Hindlimb muscle (tissue), 1 donor: ENCODE measurements around the gene PTPRG. TPM values are rescaled to one million over a fixed set of nuclear protein-coding genes. Genes with fewer than 3 reads are reported as not detected.

Experiments
- DNase-seq: peaks from one replicate; pipeline ENCODE4 v3.0.0-alpha.2; 2013
- polyA plus RNA-seq: library from polyadenylated mRNA; unstranded; fragments of 120-200 nt; gene quantifications from one replicate; pipeline ENCODE4 v1.2.1, GENCODE V29; 2013; ENCODE audit not compliant: insufficient read length

PTPRG gene
- polyA plus RNA-seq, 1 donor = 29.4 TPM

DNA sequence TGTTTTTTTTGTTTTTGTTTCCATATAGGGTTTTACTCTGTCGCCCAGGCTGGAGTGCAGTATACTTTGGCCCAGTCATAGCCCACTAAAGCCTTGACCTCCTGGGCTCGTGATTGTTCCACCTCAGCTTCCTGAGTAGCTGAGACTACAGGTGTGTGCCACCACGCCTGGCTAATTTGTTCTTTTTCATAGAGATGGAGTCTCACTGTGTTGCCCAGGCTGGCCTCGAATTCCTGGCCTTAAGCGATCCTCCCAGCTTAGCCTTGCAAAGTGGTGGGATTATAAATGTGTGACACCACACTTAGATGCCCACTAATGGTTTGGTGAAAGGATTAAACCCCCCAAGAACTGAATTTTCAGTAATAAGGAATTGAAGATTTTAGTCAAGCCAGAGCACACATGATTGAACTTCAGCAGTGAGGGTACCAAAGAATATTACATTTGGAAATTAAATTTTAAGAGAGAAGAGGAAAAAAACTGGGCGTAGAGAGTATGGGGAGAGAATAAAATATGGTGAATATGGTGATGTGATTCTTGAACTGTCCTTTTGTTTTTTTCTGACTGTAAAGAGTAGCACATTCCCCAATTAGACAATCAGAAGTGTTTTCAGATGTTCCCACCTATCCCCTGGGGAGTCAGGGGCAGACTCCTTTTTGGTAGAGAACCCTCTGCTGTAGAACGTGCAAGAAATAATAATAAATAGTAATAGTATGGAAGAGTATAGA lies 208.1 kb downstream of the PTPRG start:
- DNase-seq = no peak

DNA sequence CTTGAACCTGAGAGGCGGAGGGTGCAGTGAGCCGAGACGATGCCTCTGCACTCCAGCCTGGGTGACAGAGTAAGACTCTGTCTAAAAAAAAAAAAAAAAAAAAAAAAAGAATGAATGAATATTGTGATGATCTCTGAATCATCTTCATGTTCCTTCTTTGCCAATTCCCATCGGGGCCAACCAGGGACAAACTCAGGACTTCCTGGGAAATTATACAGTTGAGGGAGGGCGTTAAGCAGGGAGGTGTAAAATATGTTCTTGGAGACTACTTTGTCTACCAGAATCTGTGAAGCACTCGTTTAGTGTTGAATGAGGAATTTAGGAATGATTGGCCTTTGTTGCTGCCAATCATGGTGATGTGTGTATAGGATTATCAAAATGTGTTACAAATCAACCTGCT lies 210.6 kb downstream of the PTPRG start:
- DNase-seq = no peak

GRCh38 chr3:61772456-61772855 lies 211.1 kb downstream of the PTPRG start:
- no peak for DNase-seq

DNA sequence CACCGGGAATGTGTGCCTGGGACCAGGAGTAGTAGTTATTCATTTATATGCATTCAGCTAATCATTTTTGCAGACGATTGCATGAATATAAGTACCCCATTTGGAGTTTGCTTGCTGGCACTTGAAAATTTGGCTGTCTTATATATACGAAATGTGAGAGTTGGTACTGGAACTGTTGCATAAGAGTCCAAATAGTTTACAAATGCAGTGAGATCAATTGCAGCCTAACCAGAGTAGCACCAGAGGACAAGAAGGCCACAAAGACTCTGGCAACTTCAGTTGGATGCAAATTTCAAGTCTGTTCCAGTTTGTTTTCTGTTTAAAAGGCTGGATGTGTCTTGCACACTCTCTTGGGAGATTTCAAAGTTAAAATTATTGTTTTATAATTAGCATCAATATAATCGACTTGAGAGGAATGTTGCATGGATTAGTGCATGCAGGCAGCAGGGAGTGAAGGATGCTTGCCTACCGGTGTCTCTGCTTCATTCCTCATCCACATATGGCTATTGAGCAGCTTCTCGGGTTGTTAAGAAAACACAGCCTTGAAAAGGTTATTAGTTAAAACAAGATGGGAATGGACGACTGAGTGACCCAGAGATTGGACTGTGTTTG lies 213.0 kb downstream of the PTPRG start:
- DNase-seq = no peak

- no peak for DNase-seq
These were observed 215.0 kb downstream of the PTPRG start for GRCh38 chr3:61776390-61776789.

DNA sequence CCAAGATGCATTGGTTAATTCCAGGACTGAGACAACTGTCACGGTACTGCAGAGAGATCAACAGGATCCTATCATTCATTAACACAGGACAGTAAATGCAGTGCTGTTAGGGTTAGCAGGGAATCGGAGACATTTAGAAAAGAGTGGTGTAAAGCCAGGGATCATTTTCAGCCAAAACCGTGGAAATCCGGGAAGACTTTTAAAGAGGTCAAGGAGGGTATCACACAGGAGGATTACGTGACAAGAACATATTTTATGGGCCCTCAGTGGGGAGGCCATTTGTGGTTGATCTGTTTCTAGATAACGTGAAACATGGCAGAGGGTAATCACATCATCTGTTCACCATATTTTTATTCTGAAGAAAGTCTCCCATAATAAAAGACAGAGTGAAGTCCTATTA lies 216.1 kb downstream of the PTPRG start:
- DNase-seq = no peak

- no peak for DNase-seq
These were observed 216.7 kb downstream of the PTPRG start for GRCh38 chr3:61778095-61778494.

GRCh38 chr3:61780016-61780415 lies 218.6 kb downstream of the PTPRG start:
- no peak for DNase-seq

DNA sequence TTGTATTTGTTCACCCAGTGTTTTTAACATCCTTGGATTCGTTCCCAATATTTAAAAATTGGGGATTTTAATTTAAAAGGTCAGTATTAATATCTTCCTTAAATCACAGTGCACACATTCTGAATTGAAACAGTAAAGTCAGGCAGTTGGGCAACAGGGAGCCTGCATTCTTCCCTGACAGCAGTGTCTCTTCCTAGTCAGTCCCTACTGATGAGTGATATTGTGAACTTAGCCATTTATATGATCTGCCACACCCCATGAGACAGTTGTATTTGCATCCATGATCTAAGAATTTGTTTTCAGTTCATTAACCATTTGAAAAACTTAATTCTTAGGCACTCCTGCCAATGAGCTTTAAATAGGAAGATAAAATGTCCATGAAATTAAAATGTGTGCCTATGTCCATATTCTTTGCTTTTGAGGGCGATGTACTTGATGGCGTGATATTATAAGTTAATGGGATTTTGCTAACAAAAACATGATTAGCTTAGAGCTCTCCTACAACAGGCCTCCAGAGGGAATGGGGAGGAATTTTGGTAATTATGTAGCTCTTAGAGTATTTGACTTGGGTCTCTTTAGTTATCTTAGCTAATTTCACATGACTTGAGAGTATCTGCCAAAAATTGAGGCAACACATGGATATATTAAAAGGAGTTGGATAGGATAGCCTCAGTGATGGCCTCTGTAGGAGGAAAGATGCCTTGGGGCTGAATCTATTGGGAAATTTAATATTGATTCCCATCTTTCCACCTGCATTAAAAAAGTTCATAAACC lies 219.3 kb downstream of the PTPRG start:
- DNase-seq = no peak

GRCh38 chr3:61783993-61784718 lies 222.8 kb downstream of the PTPRG start:
- DNase-seq = no peak

GRCh38 chr3:61788623-61789507 lies 227.5 kb downstream of the PTPRG start:
- DNase-seq = no peak

DNA sequence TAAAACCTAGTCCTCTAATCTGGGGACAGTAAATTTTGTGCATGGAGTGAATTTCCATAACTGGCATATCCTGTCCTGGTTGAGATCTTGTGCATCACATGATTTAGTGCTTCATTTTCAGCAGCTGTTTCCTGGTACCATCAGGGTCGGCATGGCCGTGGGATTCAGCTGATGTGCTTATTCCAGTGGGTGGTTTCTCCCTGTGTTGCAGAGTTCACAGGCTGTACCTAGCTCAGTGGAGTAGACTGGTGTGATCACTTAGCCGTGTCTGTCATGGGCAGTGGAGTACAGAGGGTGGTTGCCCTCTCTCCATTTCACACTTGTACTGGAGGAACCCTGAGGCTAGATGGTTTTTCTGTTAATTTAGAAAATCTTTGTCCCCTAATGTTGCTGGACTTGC lies 228.5 kb downstream of the PTPRG start:
- no peak for DNase-seq

GRCh38 chr3:61790411-61790810 lies 229.0 kb downstream of the PTPRG start:
- no peak for DNase-seq

- DNase-seq = no peak
These were observed 231.7 kb downstream of the PTPRG start for GRCh38 chr3:61793056-61793455.

DNA sequence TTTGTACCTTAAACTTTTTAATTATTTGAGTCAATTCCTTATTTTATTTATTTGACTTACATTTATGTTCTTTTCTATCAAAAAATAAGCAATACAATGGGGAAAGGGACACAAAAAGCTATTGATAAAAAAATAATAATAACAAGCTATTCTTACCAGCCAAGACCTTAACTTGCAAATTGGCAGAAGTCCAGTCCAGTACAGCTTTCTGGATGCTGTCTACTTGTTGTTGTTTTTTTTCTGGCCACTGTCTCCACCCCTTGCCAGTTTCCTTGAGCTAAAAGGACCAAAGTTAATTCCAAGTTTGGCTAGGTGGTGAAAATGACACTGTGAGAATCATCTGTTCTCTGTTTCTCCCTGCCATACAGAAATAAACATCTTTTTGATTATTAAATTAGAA lies 232.2 kb downstream of the PTPRG start:
- no peak for DNase-seq

- DNase-seq = no peak
These were observed 233.0 kb downstream of the PTPRG start for GRCh38 chr3:61794341-61794740.

- DNase-seq = no peak
These were observed 233.6 kb downstream of the PTPRG start for GRCh38 chr3:61794961-61795360.

GRCh38 chr3:61796088-61796680 lies 234.8 kb downstream of the PTPRG start:
- DNase-seq = no peak

DNA sequence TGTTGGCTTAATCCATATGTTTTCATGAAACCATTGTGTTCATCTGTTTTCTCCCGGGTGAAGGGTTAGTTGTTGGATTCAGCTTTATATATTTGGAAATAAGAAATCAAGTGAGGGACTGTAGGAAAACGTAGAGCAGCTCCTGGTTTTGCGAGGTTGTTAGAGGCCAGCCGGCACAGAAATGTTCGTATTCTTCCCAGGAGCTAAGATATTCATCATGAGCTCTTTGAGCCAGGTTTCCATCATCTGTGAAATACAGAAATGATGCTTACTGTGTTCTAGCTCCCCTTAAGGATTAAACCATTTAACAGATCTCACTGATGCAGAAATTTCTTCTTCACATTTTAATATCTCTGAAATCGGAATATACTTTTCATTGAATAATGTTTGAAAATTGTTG lies 235.5 kb downstream of the PTPRG start:
- peak; percentile 42 for DNase-seq

DNA sequence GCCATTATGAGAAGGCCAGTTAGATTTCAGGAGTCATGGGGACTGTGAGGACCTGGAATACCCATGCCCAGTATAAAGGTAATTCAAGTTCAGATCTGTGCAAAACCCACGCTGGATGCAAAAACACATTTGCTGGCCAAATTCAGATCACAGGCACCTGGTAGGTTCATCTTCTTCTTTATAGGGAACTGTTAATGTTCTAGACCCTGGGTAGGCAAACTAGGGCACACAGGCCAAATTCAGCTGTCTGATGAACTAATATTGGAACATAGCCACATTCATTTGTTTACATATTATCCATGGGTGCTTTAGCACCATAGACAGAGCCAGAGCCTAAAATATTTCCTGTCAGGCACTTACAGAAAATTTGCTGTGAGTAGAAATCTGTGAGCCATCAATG lies 241.4 kb downstream of the PTPRG start:
- DNase-seq = no peak

DNA sequence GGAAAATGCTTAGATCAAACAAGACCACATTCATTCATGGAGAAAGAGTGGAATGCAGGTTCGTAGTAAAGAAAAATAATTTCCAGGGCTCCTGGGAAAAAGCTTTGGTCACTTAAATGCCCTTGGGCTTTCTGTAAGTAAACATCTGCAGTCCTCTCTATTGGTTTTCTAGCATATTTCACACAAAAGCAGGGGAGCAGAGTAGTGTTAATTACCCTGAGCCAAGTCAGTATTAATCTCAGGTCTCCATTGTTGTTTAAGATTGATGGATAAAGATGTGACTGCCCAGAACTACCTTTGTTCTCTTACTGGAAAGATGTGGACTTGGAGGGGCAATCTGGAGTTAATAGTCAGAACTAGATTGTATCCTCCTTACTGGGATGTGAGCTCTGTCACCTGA lies 242.6 kb downstream of the PTPRG start:
- DNase-seq = no peak

DNA sequence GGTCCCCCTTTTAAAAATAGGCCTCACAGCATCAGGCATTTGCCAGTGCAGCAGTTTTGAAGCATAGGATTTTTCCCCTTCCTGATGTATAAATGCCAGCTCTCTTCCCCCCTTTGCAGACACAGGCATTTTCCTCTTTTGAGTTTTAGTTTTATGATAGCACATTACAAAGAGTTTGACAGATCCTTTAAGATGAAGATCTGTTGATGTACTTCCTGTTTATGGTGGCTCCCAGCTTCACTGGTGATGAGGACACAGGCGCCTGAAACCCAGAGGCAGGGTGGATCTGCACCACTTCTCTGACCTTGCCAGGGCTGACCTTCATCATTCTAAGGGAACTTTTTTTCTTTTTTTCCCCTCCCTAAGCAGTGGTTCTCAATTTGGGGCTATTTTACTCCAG lies 243.4 kb downstream of the PTPRG start:
- DNase-seq = no peak
